SKM-1 treated with dmso at 0.1 percent for 144 hours (cell line): ENCODE results near the gene PCDHGA9.
"Not testable (repeated sequence)": the region's sequence is repeated elsewhere in the genome, so short reads cannot be mapped to it uniquely, and the experiment has no call there.

Experiments used
- DNase-seq: peaks from one replicate; lab custom pipeline; 2025; ENCODE audit not compliant: unreplicated experiment; lab: John Stamatoyannopoulos, UW

PCDHGA9 gene

DNA sequence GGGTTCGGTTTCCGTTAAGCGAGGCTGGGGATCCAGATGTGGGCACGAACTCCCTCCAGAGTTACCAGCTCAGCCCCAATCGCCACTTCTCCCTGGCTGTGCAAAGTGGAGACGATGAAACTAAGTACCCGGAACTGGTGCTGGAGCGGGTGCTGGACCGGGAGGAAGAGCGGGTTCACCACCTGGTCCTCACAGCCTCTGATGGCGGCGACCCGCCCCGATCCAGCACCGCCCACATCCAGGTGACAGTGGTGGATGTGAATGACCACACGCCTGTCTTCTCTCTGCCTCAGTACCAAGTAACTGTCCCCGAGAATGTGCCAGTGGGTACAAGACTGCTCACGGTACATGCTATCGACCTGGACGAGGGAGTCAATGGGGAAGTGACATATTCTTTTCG, 19.2 kb upstream of the PCDHGA9 start:
- DNase-seq: no peak

DNA sequence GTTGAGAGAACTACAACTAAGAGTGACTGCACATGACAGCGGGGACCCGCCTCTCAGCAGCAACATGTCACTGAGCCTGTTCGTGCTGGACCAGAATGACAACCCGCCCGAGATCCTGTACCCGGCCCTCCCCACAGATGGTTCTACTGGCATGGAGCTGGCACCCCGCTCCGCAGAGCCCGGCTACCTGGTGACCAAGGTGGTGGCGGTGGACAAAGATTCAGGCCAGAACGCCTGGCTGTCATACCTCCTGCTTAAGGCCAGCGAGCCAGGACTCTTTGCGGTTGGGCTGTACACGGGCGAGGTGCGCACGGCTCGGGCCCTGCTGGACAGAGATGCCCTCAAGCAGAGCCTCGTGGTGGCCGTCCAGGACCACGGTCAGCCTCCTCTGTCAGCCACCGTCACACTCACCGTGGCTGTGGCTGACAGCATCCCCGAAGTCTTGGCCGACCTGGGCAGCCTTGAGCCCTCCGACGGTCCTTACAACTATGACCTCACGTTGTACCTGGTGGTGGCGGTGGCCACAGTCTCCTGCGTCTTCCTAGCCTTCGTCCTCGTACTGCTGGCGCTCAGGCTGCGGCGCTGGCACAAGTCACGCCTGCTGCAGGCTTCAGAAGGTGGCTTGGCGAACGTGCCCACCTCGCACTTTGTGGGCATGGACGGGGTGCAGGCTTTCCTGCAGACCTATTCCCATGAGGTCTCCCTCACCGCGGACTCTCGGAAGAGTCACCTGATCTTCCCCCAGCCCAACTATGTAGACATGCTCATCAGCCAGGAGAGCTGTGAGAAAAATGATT, 17.9 kb upstream of the PCDHGA9 start:
- no peak for DNase-seq

DNA sequence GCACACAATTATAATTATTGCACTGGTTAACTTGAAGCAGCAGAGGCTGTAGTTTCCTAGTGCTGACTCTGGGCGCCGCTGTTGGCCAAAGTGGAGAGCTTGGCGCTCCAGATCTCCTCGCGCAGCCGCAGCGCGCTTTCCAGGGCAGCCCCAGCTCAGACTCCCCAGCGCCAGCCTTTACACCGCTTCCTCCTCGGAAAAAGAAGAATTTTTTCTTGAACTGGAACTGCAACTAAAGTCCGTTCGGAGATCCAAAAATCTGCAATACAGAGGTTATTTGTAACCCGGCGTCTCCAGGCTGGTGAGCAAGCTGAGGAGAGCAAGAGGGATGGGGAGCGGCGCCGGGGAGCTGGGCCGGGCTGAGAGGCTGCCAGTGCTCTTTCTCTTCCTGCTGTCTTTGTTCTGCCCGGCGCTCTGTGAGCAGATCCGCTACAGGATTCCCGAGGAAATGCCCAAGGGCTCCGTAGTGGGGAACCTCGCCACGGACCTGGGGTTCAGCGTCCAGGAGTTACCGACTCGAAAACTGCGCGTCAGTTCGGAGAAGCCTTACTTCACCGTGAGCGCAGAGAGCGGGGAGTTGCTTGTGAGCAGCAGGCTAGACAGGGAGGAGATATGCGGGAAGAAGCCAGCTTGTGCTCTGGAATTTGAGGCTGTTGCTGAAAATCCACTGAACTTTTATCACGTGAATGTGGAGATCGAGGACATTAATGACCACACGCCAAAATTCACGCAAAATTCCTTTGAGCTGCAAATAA, 14.8 kb upstream of the PCDHGA9 start, which contains the start of gene PCDHGB4:
TSS of gene PCDHGB4 (plus strand) at position 142 of the 755 bp plus-strand sequence. CDS start at position 329, 187 bp downstream.
- not testable (repeated sequence) for DNase-seq

DNA sequence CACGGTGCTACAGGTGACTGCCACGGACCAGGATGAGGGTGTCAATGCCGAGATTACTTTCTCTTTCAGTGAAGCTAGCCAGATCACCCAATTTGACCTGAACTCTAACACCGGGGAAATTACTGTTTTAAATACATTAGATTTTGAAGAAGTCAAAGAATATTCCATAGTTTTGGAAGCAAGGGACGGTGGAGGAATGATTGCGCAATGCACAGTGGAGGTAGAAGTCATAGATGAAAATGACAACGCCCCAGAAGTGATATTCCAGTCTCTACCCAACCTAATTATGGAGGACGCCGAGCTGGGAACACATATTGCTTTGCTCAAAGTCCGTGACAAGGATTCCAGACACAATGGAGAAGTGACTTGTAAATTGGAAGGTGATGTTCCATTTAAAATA, 13.9 kb upstream of the PCDHGA9 start:
- no peak for DNase-seq

DNA sequence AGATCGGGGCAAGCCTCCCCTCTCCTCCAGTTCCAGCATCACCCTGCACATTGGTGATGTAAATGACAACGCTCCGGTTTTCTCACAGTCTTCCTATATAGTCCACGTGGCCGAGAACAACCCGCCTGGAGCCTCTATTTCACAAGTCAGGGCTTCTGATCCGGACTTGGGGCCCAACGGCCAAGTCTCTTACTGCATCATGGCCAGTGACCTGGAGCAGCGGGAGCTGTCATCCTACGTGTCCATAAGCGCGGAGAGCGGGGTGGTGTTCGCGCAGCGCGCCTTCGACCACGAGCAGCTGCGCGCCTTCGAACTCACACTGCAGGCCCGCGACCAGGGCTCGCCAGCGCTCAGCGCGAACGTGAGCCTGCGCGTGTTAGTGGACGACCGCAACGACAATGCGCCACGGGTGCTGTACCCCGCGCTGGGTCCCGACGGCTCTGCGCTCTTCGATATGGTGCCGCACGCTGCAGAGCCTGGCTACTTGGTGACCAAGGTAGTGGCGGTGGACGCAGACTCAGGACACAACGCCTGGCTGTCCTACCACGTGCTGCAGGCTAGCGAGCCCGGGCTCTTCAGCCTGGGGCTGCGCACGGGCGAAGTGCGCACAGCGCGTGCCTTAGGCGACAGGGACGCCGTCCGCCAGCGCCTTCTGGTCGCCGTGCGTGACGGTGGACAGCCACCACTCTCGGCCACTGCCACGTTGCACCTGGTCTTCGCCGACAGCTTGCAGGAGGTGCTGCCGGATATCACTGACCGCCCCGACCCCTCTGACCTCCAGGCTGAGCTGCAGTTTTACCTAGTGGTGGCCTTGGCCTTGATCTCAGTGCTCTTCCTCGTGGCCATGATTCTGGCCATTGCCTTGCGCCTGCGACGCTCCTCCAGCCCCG, 13.2 kb upstream of the PCDHGA9 start:
- no peak for DNase-seq

DNA sequence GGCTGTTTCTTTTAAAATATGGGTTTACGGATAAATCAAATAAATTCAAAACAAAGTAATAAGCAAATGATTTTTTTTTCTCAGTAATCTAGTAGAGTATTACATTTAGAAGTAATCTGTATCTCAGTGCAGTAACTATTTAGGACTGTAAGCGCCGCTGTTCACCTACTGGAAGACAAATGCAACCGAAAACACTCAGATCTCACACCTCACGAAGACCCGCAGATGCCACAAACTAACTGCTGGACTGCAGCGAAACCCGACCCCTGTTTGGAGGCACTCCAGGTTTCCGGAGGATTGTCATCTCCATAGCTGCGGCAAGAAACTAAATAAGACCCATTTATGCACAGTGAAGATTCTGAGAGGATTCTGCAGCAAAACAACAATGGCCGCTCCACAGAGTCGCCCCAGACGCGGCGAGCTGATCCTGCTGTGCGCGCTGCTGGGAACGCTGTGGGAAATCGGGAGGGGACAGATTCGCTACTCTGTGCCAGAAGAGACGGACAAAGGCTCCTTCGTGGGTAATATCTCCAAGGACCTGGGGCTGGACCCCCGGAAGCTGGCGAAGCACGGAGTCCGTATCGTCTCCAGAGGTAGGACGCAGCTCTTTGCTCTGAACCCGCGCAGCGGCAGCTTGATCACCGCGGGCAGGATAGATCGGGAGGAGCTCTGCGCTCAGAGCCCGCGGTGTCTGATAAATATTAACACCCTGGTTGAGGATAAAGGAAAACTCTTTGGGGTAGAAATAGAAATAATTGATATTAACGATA, 10.0 kb upstream of the PCDHGA9 start, which contains the start of gene PCDHGA8:
TSS of gene PCDHGA8 (plus strand) at position 205 of the 770 bp plus-strand sequence. CDS start at position 386, 181 bp downstream.
- no peak for DNase-seq

DNA sequence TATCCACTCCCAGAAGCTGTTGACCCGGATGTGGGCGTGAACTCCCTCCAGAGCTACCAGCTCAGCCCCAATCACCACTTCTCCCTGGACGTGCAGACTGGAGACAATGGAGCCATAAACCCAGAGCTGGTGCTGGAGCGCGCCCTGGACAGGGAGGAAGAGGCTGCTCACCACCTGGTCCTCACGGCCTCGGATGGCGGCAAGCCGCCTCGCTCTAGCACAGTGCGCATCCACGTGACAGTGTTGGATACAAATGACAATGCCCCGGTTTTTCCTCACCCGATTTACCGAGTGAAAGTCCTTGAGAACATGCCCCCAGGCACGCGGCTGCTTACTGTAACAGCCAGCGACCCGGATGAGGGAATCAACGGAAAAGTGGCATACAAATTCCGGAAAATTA, 9.3 kb upstream of the PCDHGA9 start:
- no peak for DNase-seq

DNA sequence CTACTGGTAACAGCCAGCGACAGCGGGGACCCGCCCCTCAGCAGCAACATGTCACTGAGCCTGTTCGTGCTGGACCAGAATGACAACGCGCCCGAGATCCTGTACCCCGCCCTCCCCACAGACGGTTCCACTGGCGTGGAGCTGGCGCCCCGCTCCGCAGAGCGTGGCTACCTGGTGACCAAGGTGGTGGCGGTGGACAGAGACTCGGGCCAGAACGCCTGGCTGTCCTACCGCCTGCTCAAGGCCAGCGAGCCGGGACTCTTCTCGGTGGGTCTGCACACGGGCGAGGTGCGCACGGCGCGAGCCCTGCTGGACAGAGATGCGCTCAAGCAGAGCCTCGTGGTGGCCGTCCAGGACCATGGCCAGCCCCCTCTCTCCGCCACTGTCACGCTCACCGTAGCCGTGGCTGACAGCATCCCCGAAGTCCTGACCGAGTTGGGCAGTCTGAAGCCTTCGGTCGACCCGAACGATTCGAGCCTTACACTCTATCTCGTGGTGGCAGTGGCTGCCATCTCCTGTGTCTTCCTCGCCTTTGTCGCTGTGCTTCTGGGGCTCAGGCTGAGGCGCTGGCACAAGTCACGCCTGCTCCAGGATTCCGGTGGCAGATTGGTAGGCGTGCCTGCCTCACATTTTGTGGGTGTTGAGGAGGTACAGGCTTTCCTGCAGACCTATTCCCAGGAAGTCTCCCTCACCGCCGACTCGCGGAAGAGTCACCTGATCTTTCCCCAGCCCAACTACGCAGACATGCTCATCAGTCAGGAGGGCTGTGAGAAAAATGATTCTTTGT, 8.0 kb upstream of the PCDHGA9 start:
- DNase-seq: not testable (repeated sequence)

DNA sequence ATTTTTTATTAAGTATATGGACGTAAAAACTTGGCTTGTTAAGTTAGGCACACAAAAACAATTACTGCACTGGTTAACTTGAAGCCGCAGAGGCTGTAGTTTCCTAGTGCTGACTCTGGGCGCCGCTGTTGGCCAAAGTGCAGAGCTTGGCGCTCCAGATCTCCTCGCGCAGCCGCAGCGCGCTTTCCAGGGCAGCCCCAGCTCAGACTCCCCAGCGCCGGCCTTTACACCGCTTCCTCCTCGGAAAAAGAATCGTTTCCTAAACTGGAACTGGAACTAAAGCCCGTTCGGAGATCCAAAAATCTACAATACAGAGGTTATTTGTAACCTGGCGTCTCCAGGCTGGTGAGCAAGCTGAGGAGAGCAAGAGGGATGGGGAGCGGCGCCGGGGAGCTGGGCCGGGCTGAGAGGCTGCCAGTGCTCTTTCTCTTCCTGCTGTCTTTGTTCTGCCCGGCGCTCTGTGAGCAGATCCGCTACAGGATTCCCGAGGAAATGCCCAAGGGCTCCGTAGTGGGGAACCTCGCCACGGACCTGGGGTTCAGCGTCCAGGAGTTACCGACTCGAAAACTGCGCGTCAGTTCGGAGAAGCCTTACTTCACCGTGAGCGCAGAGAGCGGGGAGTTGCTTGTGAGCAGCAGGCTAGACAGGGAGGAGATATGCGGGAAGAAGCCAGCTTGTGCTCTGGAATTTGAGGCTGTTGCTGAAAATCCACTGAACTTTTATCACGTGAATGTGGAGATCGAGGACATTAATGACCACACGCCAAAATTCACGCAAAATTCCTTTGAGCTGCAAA, 4.6 kb upstream of the PCDHGA9 start, which contains the start of gene PCDHGB5:
TSS of gene PCDHGB5 (plus strand) at position 192 of the 796 bp plus-strand sequence. CDS start at position 373, 181 bp downstream.
- DNase-seq: peak; percentile 14

DNA sequence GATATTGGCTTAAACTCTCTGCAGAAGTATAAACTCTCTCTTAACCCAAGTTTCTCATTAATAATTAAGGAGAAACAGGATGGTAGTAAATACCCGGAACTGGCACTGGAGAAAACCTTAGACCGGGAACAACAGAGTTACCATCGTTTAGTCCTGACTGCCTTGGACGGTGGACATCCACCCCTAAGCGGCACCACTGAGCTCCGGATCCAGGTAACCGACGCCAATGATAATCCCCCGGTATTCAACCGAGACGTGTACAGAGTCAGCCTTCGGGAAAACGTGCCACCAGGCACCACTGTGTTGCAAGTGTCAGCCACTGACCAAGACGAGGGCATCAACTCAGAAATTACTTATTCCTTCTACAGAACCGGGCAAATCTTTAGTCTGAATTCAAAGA, 4.0 kb upstream of the PCDHGA9 start:
- DNase-seq: no peak

DNA sequence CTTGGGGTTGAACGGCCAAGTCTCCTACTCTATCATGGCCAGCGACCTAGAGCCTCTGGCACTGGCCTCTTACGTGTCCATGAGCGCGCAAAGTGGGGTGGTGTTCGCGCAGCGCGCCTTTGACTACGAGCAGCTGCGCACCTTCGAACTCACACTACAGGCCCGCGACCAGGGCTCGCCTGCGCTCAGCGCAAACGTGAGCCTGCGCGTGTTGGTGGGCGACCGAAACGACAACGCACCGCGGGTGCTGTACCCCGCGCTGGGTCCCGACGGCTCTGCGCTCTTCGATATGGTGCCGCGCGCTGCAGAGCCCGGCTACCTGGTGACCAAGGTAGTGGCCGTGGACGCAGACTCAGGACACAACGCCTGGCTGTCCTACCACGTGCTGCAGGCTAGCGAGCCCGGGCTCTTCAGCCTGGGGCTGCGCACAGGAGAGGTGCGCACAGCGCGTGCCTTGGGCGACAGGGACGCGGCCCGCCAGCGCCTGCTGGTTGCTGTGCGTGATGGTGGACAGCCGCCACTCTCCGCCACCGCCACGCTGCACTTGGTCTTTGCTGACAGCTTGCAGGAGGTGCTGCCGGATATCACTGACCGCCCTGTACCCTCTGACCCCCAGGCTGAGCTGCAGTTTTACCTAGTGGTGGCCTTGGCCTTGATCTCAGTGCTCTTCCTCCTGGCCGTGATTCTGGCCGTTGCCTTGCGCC, 2.9 kb upstream of the PCDHGA9 start:
- DNase-seq: no peak

DNA sequence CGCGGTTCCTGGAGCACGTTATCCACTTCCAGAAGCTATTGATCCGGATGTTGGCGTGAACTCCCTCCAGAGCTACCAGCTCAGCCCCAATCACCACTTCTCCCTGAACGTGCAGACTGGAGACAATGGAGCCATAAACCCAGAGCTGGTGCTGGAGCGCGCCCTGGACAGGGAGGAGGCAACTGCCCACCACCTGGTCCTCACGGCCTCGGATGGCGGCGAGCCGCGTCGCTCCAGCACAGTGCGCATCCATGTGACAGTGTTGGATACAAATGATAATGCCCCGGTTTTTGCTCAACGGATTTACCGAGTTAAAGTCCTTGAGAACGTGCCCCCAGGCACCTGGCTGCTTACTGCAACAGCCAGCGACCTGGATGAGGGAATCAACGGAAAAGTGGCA, 809 bp downstream of the PCDHGA9 start:
- no peak for DNase-seq

DNA sequence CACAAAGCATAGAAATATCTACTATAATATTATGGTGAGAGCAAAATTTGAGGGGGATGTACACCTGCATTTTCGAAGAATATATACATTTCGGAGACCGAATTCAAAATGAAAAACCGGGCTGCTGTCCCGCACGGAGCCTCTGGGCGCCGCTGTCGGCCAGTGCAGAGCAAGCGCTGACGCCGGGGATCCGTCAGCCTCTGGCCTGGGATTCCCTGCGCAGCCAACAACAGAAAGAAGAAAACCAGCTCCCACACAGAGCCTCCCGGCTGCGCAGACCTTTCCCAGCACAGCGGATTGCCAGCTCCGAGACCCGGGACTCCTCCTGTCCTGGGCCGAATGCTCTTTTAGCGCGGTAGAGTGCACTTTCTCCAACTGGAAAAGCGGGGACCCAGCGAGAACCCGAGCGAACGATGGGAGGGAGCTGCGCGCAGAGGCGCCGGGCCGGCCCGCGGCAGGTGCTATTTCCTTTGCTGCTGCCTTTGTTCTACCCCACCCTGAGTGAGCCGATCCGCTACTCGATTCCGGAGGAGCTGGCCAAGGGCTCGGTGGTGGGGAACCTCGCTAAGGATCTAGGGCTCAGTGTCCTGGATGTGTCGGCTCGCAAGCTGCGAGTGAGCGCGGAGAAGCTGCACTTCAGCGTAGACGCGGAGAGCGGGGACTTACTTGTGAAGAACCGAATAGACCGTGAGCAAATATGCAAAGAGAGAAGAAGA, 5.4 kb downstream of the PCDHGA9 start, which contains the start of gene PCDHGB6:
TSS of gene PCDHGB6 (plus strand) at position 232 of the 716 bp plus-strand sequence. CDS start at position 414, 182 bp downstream.
- not testable (repeated sequence) for DNase-seq

DNA sequence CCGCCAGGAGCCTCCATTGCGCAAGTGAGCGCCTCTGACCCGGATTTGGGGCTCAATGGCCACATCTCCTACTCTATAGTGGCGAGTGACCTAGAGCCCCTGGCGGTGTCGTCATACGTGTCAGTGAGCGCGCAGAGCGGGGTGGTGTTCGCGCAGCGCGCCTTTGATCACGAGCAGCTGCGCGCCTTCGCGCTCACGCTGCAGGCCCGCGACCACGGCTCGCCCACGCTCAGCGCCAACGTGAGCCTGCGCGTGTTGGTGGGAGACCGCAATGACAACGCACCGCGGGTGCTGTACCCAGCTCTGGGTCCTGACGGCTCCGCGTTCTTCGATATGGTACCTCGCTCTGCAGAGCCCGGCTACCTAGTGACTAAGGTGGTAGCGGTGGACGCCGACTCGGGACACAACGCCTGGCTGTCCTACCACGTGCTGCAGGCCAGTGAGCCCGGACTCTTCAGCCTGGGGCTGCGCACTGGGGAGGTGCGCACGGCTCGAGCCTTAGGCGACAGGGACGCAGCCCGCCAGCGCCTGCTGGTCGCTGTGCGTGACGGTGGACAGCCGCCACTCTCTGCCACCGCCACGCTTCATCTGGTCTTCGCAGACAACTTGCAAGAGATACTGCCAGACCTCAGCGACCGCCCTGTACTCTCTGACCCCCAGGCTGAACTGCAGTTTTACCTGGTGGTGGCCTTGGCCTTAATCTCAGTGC, 7.2 kb downstream of the PCDHGA9 start:
- no peak for DNase-seq

DNA sequence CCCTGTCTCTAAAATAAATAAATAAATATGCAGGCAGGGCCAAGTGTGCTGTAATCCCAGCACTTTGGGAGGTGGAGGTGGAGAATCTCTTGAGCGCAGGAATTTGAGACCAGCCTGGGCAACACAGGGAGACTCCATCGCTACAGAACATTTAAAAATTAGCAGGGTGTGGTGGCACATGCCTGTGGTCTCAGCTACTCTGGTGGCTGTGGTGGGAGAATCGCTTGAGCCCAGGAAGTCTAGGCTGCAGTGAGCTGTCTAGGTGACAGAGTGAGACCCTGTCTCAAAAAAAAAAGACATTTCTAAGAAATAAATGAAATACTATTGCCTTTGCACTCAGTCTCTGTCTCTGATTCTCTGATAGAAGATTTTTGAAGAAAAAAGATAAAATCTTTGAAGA, 9.0 kb downstream of the PCDHGA9 start:
- no peak for DNase-seq

DNA sequence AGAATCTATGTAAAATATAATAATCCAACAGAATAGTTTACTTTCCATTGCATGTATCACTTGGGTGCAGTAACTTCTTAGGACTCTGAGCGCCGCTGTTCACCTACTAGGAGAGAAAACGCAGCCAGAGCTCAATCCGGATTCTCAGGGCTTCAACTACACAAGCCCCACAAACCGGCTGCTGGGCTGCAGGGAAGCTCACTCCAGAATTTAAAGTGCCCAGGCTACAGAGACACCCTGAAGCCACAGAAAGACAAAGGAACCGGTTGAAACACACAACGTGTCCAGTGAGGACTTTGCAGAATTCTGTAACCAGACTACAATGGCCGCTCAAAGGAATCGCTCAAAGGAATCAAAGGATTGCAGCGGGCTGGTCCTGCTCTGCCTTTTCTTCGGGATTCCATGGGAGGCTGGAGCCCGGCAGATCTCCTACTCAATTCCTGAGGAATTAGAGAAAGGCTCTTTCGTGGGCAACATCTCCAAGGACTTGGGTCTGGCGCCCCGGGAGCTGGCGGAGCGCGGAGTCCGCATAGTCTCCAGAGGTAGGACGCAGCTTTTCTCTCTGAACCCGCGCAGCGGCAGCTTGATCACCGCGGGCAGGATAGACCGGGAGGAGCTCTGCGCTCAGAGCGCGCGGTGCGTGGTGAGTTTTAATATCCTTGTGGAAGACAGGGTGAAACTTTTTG, 10.4 kb downstream of the PCDHGA9 start, which contains the start of gene PCDHGA10:
TSS of gene PCDHGA10 (plus strand) at position 134 of the 686 bp plus-strand sequence. CDS start at position 323, 189 bp downstream.
- DNase-seq: peak; percentile 75
